ENCODE data around the gene PAIP2B. TPM values are rescaled to one million over a fixed set of nuclear protein-coding genes. Genes with fewer than 3 reads are reported as not detected.
A peak's percentile ranks its signal among the peaks of the same experiment; 100 is the strongest.

Gene PAIP2B
- total and polyA plus RNA-seq, 2 of the 13 experiments (the other 11 are each of a cell fraction or from before 2014, with no cell fraction given) = 0.16 to 0.29 TPM

DNA sequence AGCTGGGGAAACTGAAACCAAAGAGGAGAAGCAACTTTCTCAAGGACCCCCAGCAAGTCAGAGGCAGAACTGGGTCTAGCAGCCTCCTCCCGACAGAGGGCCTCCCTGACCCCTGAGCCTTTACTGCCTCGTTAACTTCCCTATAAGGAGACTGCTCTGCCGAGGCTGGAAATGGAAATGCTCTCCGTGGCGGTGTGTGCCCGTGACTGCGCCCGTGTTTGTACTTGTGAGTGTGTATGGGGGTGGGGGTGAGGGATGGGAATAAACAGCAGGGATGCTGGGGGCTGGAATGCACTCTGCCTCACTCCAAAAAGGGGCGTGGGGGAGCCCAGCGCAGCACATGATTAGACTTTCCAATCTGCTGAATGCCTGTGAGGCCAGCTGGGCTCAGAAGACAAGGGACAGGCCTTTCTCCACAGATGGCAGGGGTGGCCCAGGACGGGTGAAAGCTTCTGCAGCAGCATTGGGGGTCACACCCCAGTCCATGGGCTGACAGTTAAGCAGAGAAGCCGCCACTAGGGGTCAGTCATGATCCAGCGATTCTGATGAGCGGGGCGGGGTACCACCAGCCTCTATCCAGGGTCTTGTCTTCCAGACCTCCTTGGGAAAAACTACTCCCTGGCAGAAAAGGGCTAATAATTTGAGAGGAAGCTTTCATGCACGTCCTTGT is 69.6 kb downstream of the PAIP2B start (continued):
- TF ChIP-seq, protein P1, sequence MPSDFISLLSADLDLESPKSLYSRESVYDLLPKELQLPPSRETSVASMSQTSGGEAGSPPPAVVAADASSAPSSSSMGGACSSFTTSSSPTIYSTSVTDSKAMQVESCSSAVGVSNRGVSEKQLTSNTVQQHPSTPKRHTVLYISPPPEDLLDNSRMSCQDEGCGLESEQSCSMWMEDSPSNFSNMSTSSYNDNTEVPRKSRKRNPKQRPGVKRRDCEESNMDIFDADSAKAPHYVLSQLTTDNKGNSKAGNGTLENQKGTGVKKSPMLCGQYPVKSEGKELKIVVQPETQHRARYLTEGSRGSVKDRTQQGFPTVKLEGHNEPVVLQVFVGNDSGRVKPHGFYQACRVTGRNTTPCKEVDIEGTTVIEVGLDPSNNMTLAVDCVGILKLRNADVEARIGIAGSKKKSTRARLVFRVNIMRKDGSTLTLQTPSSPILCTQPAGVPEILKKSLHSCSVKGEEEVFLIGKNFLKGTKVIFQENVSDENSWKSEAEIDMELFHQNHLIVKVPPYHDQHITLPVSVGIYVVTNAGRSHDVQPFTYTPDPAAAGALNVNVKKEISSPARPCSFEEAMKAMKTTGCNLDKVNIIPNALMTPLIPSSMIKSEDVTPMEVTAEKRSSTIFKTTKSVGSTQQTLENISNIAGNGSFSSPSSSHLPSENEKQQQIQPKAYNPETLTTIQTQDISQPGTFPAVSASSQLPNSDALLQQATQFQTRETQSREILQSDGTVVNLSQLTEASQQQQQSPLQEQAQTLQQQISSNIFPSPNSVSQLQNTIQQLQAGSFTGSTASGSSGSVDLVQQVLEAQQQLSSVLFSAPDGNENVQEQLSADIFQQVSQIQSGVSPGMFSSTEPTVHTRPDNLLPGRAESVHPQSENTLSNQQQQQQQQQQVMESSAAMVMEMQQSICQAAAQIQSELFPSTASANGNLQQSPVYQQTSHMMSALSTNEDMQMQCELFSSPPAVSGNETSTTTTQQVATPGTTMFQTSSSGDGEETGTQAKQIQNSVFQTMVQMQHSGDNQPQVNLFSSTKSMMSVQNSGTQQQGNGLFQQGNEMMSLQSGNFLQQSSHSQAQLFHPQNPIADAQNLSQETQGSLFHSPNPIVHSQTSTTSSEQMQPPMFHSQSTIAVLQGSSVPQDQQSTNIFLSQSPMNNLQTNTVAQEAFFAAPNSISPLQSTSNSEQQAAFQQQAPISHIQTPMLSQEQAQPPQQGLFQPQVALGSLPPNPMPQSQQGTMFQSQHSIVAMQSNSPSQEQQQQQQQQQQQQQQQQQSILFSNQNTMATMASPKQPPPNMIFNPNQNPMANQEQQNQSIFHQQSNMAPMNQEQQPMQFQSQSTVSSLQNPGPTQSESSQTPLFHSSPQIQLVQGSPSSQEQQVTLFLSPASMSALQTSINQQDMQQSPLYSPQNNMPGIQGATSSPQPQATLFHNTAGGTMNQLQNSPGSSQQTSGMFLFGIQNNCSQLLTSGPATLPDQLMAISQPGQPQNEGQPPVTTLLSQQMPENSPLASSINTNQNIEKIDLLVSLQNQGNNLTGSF (CRISPR knock-in tag; IDR thresholded peaks at IDR 0.05) = no peak
- TF ChIP-seq ZMYM4 (CRISPR knock-in tag; IDR thresholded peaks at IDR 0.05) = no peak
- peak; percentile 34 for TF ChIP-seq XRCC5 (optimal IDR thresholded peaks at IDR 0.05; ENCODE audit: low read length)
- TF ChIP-seq, protein P2, sequence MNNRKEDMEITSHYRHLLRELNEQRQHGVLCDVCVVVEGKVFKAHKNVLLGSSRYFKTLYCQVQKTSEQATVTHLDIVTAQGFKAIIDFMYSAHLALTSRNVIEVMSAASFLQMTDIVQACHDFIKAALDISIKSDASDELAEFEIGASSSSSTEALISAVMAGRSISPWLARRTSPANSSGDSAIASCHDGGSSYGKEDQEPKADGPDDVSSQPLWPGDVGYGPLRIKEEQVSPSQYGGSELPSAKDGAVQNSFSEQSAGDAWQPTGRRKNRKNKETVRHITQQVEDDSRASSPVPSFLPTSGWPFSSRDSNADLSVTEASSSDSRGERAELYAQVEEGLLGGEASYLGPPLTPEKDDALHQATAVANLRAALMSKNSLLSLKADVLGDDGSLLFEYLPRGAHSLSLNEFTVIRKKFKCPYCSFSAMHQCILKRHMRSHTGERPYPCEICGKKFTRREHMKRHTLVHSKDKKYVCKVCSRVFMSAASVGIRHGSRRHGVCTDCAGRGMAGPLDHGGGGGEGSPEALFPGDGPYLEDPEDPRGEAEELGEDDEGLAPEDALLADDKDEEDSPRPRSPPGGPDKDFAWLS (CRISPR knock-in tag; IDR thresholded peaks at IDR 0.05; ENCODE audit: borderline replicate concordance) = peak; percentile 87; the same call in 1 of the 2 replicates
- TF ChIP-seq, protein P3, sequence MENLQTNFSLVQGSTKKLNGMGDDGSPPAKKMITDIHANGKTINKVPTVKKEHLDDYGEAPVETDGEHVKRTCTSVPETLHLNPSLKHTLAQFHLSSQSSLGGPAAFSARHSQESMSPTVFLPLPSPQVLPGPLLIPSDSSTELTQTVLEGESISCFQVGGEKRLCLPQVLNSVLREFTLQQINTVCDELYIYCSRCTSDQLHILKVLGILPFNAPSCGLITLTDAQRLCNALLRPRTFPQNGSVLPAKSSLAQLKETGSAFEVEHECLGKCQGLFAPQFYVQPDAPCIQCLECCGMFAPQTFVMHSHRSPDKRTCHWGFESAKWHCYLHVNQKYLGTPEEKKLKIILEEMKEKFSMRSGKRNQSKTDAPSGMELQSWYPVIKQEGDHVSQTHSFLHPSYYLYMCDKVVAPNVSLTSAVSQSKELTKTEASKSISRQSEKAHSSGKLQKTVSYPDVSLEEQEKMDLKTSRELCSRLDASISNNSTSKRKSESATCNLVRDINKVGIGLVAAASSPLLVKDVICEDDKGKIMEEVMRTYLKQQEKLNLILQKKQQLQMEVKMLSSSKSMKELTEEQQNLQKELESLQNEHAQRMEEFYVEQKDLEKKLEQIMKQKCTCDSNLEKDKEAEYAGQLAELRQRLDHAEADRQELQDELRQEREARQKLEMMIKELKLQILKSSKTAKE (CRISPR knock-in tag; IDR thresholded peaks at IDR 0.05; ENCODE audit: borderline replicate concordance) = no peak
- TF ChIP-seq SNAI1 (CRISPR knock-in tag; IDR thresholded peaks at IDR 0.05; ENCODE audit: borderline replicate concordance) = no peak
- no peak for TF ChIP-seq SIX4 (CRISPR knock-in tag; IDR thresholded peaks at IDR 0.05)
- TF ChIP-seq STAG1 (CRISPR knock-in tag; IDR thresholded peaks at IDR 0.05) = peak; percentile 73
- no peak for TF ChIP-seq ESRRA (CRISPR knock-in tag; IDR thresholded peaks at IDR 0.05; ENCODE audit: low read depth)
- TF ChIP-seq, protein P4, sequence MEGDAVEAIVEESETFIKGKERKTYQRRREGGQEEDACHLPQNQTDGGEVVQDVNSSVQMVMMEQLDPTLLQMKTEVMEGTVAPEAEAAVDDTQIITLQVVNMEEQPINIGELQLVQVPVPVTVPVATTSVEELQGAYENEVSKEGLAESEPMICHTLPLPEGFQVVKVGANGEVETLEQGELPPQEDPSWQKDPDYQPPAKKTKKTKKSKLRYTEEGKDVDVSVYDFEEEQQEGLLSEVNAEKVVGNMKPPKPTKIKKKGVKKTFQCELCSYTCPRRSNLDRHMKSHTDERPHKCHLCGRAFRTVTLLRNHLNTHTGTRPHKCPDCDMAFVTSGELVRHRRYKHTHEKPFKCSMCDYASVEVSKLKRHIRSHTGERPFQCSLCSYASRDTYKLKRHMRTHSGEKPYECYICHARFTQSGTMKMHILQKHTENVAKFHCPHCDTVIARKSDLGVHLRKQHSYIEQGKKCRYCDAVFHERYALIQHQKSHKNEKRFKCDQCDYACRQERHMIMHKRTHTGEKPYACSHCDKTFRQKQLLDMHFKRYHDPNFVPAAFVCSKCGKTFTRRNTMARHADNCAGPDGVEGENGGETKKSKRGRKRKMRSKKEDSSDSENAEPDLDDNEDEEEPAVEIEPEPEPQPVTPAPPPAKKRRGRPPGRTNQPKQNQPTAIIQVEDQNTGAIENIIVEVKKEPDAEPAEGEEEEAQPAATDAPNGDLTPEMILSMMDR (CRISPR knock-in tag; IDR thresholded peaks at IDR 0.05) = peak; percentile 83
- peak; percentile 20; the same call in 1 of the 2 replicates for TF ChIP-seq SMC3 (IDR thresholded peaks at IDR 0.05; ENCODE audit: low read length)
- TF ChIP-seq ZNF326 (CRISPR knock-in tag; IDR thresholded peaks at IDR 0.05; ENCODE audit: borderline replicate concordance) = no peak
